HEK293 (cell line): ENCODE data around the gene PDGFD.

Source experiments
- CTCF ChIA-PET: fragments of 350-600 bp; formaldehyde crosslinking; extraction: SDS; loops from one replicate; lab custom pipeline; 2021; ENCODE audit warnings: antibody characterized with exemption; lab: Yijun Ruan, JAX
- POLR2A ChIA-PET: fragments of 300-600 bp; formaldehyde crosslinking; extraction: SDS; loops from one replicate; lab custom pipeline; 2020; ENCODE audit warnings: antibody characterized with exemption, inconsistent platforms; lab: Yijun Ruan, JAX
- H3K27ac ChIP-seq: fragments of 200-500 bp; sonication (Bioruptor generic); 2 replicates; pipeline ENCODE4 v1.5.1; 2014; ENCODE audit warnings: low read depth, low read length, control low read depth, inconsistent platforms; ENCODE audit errors: extremely low read depth
- H3K36me3 ChIP-seq, 2 experiments: fragments of 200-500 bp in 1 of 2; sonication (Bioruptor generic) in 1 of 2; 1 replicate in 1 of 2; 2 replicates in 1 of 2; pipeline ENCODE4 v1.5.1; 2014 to 2017; ENCODE audit warnings: inconsistent platforms in 2 of 2, low read length in 2 of 2; ENCODE audit not compliant: control insufficient read depth in 2 of 2, insufficient read depth in 1 of 2
- H3K4me1 ChIP-seq: fragments of 200-500 bp; sonication (Bioruptor generic); 2 replicates; pipeline ENCODE4 v1.5.1; 2014; ENCODE audit warnings: mild to moderate bottlenecking, low read length, inconsistent platforms; ENCODE audit not compliant: control insufficient read depth, insufficient read depth
- H3K4me3 ChIP-seq: 2 replicates; pipeline ENCODE4 v1.5.1; 2011; ENCODE audit warnings: low read depth, mild to moderate bottlenecking, control low read depth, low read length, moderate library complexity
- H3K9me3 ChIP-seq: fragments of 200-500 bp; sonication (Bioruptor generic); 2 replicates; pipeline ENCODE4 v1.5.1; 2014; ENCODE audit warnings: low read depth, low read length, inconsistent platforms; ENCODE audit not compliant: control insufficient read depth, insufficient read depth
- FEZF1 ChIP-seq: fragments of 450-650 bp; formaldehyde crosslinking; IDR thresholded peaks from 2 replicates; pipeline ENCODE4 v1.5.1; 2016; ENCODE audit warnings: missing biosample characterization, missing genetic modification characterization
- IKZF3 ChIP-seq: fragments of 450-650 bp; IDR thresholded peaks from 2 replicates; pipeline ENCODE4 v1.5.0; 2018; ENCODE audit warnings: missing biosample characterization, mild to moderate bottlenecking, missing genetic modification characterization, moderate library complexity
- KLF1 ChIP-seq: fragments of 450-650 bp; formaldehyde crosslinking; IDR thresholded peaks from 2 replicates; pipeline ENCODE4 v1.5.1; 2016; ENCODE audit warnings: missing biosample characterization, missing genetic modification characterization
- OVOL3 ChIP-seq: fragments of 450-650 bp; formaldehyde crosslinking; IDR thresholded peaks from 2 replicates; pipeline ENCODE4 v1.5.1; 2016; ENCODE audit warnings: missing biosample characterization, missing genetic modification characterization
- SCRT2 ChIP-seq: fragments of 450-650 bp; formaldehyde crosslinking; IDR thresholded peaks from 2 replicates; pipeline ENCODE4 v1.5.1; 2016; ENCODE audit warnings: missing biosample characterization, missing genetic modification characterization
- SP7 ChIP-seq: fragments of 450-650 bp; formaldehyde crosslinking; IDR thresholded peaks from 2 replicates; pipeline ENCODE4 v1.5.1; 2016; ENCODE audit warnings: missing biosample characterization, missing genetic modification characterization
- ZBTB1 ChIP-seq: fragments of 450-650 bp; formaldehyde crosslinking; IDR thresholded peaks from 2 replicates; pipeline ENCODE4 v1.5.1; 2016; ENCODE audit warnings: missing biosample characterization, missing genetic modification characterization
- ZFP41 ChIP-seq: fragments of 450-650 bp; formaldehyde crosslinking; IDR thresholded peaks from 2 replicates; pipeline ENCODE4 v1.5.1; 2016; ENCODE audit warnings: missing biosample characterization, missing genetic modification characterization, borderline replicate concordance
- ZNF138 ChIP-seq: fragments of 450-650 bp; formaldehyde crosslinking; IDR thresholded peaks from 2 replicates; pipeline ENCODE4 v1.5.1; 2016; ENCODE audit warnings: missing biosample characterization, missing genetic modification characterization, borderline replicate concordance
- ZNF202 ChIP-seq: fragments of 450-650 bp; formaldehyde crosslinking; IDR thresholded peaks from 2 replicates; pipeline ENCODE4 v1.5.1; 2016; ENCODE audit warnings: missing biosample characterization, missing genetic modification characterization, borderline replicate concordance
- ZNF302 ChIP-seq: fragments of 450-650 bp; formaldehyde crosslinking; IDR thresholded peaks from 2 replicates; pipeline ENCODE4 v1.5.1; 2016; ENCODE audit warnings: missing biosample characterization, missing genetic modification characterization, low read depth
- ZNF335 ChIP-seq: fragments of 450-650 bp; formaldehyde crosslinking; conservative IDR thresholded peaks from 2 replicates; pipeline ENCODE4 v1.5.1; 2016; ENCODE audit warnings: missing biosample characterization, missing genetic modification characterization
- ZNF350 ChIP-seq: fragments of 450-650 bp; formaldehyde crosslinking; IDR thresholded peaks from 2 replicates; pipeline ENCODE4 v1.5.0; 2017; ENCODE audit warnings: missing biosample characterization, mild to moderate bottlenecking, missing genetic modification characterization
- ZNF514 ChIP-seq: fragments of 450-650 bp; formaldehyde crosslinking; IDR thresholded peaks from 2 replicates; pipeline ENCODE4 v1.5.1; 2016; ENCODE audit warnings: missing biosample characterization, missing genetic modification characterization
- ZNF529 ChIP-seq: fragments of 450-650 bp; formaldehyde crosslinking; IDR thresholded peaks from 2 replicates; pipeline ENCODE4 v1.5.1; 2017; ENCODE audit warnings: missing genetic modification characterization, missing biosample characterization; ENCODE audit not compliant: insufficient replicate concordance
- ZNF548 ChIP-seq: fragments of 450-650 bp; formaldehyde crosslinking; IDR thresholded peaks from 2 replicates; pipeline ENCODE4 v1.5.1; 2016; ENCODE audit warnings: missing biosample characterization, missing genetic modification characterization
- ZNF571 ChIP-seq: fragments of 450-650 bp; formaldehyde crosslinking; IDR thresholded peaks from 2 replicates; pipeline ENCODE4 v1.5.0; 2017; ENCODE audit warnings: missing biosample characterization, missing genetic modification characterization
- ZNF610 ChIP-seq: fragments of 450-650 bp; formaldehyde crosslinking; IDR thresholded peaks from 2 replicates; pipeline ENCODE4 v1.5.1; 2016; ENCODE audit warnings: missing biosample characterization, missing genetic modification characterization, borderline replicate concordance
- ZNF623 ChIP-seq: fragments of 450-650 bp; formaldehyde crosslinking; IDR thresholded peaks from 2 replicates; pipeline ENCODE4 v1.5.1; 2016; ENCODE audit warnings: missing biosample characterization, missing genetic modification characterization
- ZNF660 ChIP-seq: fragments of 450-650 bp; IDR thresholded peaks from 2 replicates; pipeline ENCODE4 v1.5.1; 2018; ENCODE audit warnings: missing biosample characterization, mild to moderate bottlenecking, missing genetic modification characterization
- ZNF777 ChIP-seq: fragments of 450-650 bp; formaldehyde crosslinking; IDR thresholded peaks from 2 replicates; pipeline ENCODE4 v1.5.1; 2017; ENCODE audit warnings: missing biosample characterization, missing genetic modification characterization, borderline replicate concordance
- ZNF785 ChIP-seq: fragments of 450-650 bp; formaldehyde crosslinking; IDR thresholded peaks from 2 replicates; pipeline ENCODE4 v1.5.1; 2016; ENCODE audit warnings: missing biosample characterization, missing genetic modification characterization
- ZSCAN23 ChIP-seq: fragments of 450-650 bp; formaldehyde crosslinking; IDR thresholded peaks from 2 replicates; pipeline ENCODE4 v1.5.1; 2016; ENCODE audit warnings: missing biosample characterization, missing genetic modification characterization

Gene PDGFD

GRCh38 chr11:103897160-103897936, 266.6 kb downstream of the PDGFD start:
- no peak overlapping the region for H3K4me3 ChIP-seq
- H3K4me1 ChIP-seq = no peaks in the 10 kb centered on the region
- H3K36me3 ChIP-seq = no peaks in the 10 kb centered on the region
- TF ChIP-seq KLF1 (tag by site-specific recombination) (no peak), ZNF610 (tag by site-specific recombination) (no peak), SCRT2 (tag by site-specific recombination) (no peak), ZNF777 (tag by site-specific recombination) (no peak), ZNF623 (tag by site-specific recombination) (no peak)
- H3K9me3 ChIP-seq = no peaks in the 10 kb centered on the region
- CTCF ChIA-PET = no interaction called here
- H3K27ac ChIP-seq = no peak overlapping the region
- POLR2A ChIA-PET = no interaction called here

- Histone ChIP-seq H3K4me3 (no peak overlapping the region), H3K27ac (no peak overlapping the region), H3K4me1 (no peaks in the 10 kb centered on the region), H3K36me3 (no peaks in the 10 kb centered on the region), H3K9me3 (no peaks in the 10 kb centered on the region)
- no peak for TF ChIP-seq IKZF3
- TF ChIP-seq ZNF350 = no peak
- TF ChIP-seq SP7 (tag by site-specific recombination) = no peak
- no peak for TF ChIP-seq ZBTB1 (tag by site-specific recombination)
- TF ChIP-seq ZNF777 (tag by site-specific recombination) = no peak
- TF ChIP-seq FEZF1 (tag by site-specific recombination) = no peak
- no peak for TF ChIP-seq ZNF571 (tag by site-specific recombination)
- no peak for TF ChIP-seq ZSCAN23 (tag by site-specific recombination)
- TF ChIP-seq ZNF660 = no peak
- TF ChIP-seq ZNF529 = no peak
- TF ChIP-seq ZNF514 = no peak
- no peak for TF ChIP-seq OVOL3 (tag by site-specific recombination)
- TF ChIP-seq ZNF785 (tag by site-specific recombination) = no peak
- no peak for TF ChIP-seq ZFP41 (tag by site-specific recombination)
- no peak for TF ChIP-seq ZNF138 (tag by site-specific recombination)
- TF ChIP-seq ZNF202 = no peak
- ChIA-PET POLR2A (no interaction called here), CTCF (no interaction called here)
These were observed 268.8 kb downstream of the PDGFD start for GRCh38 chr11:103895106-103895505.

DNA sequence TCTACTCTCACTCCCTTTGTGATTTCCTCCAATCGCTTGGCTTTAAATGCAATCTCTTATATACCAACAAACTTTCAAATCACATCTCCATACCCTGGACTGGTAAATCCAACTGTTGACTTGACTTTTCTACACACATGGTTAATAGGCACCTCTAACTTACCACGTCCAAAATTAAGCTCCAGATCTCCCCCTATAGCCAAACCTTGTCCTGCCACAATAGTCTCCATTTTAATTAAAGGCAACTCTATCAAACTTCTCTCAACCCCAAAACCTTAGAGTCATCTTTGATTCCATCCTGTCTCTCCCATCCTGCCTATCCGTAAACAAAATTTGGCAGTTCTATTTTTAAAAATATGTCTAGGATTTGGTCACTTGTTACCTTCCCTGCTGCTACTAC, 269.3 kb downstream of the PDGFD start:
- no peak overlapping the region for H3K27ac ChIP-seq
- no peak overlapping the region for H3K4me3 ChIP-seq
- CTCF ChIA-PET = no interaction called here
- POLR2A ChIA-PET = no interaction called here
- H3K36me3 ChIP-seq = no peaks in the 10 kb centered on the region
- no peaks in the 10 kb centered on the region for H3K4me1 ChIP-seq
- TF ChIP-seq ZNF335 (no peak), SP7 (tag by site-specific recombination) (no peak), ZNF302 (tag by site-specific recombination) (no peak), ZNF623 (tag by site-specific recombination) (no peak), ZNF548 (tag by site-specific recombination) (no peak)
- TF ChIP-seq, all 188 proteins: peak for 0
- no peaks in the 10 kb centered on the region for H3K9me3 ChIP-seq
